Globus pallidus (tissue), 1 donor: Measurements from ENCODE around the gene ELSPBP1.
"Not testable (repeated sequence)": the region's sequence is repeated elsewhere in the genome, so short reads cannot be mapped to it uniquely, and the experiment has no call there.

ENCODE experiments used
- DNase-seq: peaks from one replicate; pipeline ENCODE4 v3.0.0-alpha.2; 2015; ENCODE audit warnings: low spot score

The ELSPBP1 gene

GRCh38 chr19:47994209-47994802 lies at the start of gene ELSPBP1:
Gene ELSPBP1, plus strand, starts transcription at chr19:47994632. Its CDS starts 14,036 bp downstream, at chr19:48008668.
- DNase-seq: no peak

GRCh38 chr19:47949852-47950521 lies 44.4 kb upstream of the ELSPBP1 start:
- DNase-seq: not testable (repeated sequence)

GRCh38 chr19:47952132-47952531 lies 42.3 kb upstream of the ELSPBP1 start:
- not testable (repeated sequence) for DNase-seq

GRCh38 chr19:47955936-47956335 lies 38.5 kb upstream of the ELSPBP1 start:
- DNase-seq: not testable (repeated sequence)

- no peak for DNase-seq
Observed at GRCh38 chr19:47973529-47973928, 20.9 kb upstream of the ELSPBP1 start.

GRCh38 chr19:47991191-47991808 lies 3.1 kb upstream of the ELSPBP1 start:
- no peak for DNase-seq

- DNase-seq: no peak
Observed at GRCh38 chr19:47992070-47992469, 2.4 kb upstream of the ELSPBP1 start, which contains the start of gene BSPH1. Gene BSPH1, minus strand, starts transcription at chr19:47992170. Its CDS starts 89 bp downstream, at chr19:47992081.

- DNase-seq: no peak
Observed at GRCh38 chr19:47996230-47996727, 1.8 kb downstream of the ELSPBP1 start.

GRCh38 chr19:47998800-47999199 lies 4.4 kb downstream of the ELSPBP1 start:
- DNase-seq: no peak

GRCh38 chr19:48000846-48001245 lies 6.4 kb downstream of the ELSPBP1 start:
- DNase-seq: no peak

GRCh38 chr19:48004236-48004635 lies 9.8 kb downstream of the ELSPBP1 start:
- no peak for DNase-seq

- DNase-seq: no peak
Observed at GRCh38 chr19:48006762-48007161, 12.3 kb downstream of the ELSPBP1 start.

- DNase-seq: no peak
Observed at GRCh38 chr19:48010932-48011758, 16.7 kb downstream of the ELSPBP1 start.

GRCh38 chr19:48020686-48021085 lies 26.3 kb downstream of the ELSPBP1 start:
- DNase-seq: no peak

- no peak for DNase-seq
Observed at GRCh38 chr19:48023011-48023410, 28.6 kb downstream of the ELSPBP1 start.

GRCh38 chr19:48023518-48023917 lies 29.1 kb downstream of the ELSPBP1 start:
- DNase-seq: no peak

GRCh38 chr19:48025480-48025879 lies 31.0 kb downstream of the ELSPBP1 start:
- no peak for DNase-seq

- DNase-seq: no peak
Observed at GRCh38 chr19:48029431-48029830, 35.0 kb downstream of the ELSPBP1 start.

- no peak for DNase-seq
Observed at GRCh38 chr19:48030073-48030472, 35.6 kb downstream of the ELSPBP1 start.

- no peak for DNase-seq
Observed at GRCh38 chr19:48033604-48034003, 39.2 kb downstream of the ELSPBP1 start.

- DNase-seq: no peak
Observed at GRCh38 chr19:48036765-48037164, 42.3 kb downstream of the ELSPBP1 start.
